Measurements from ENCODE around the gene RSAD2.

The RSAD2 gene

DNA sequence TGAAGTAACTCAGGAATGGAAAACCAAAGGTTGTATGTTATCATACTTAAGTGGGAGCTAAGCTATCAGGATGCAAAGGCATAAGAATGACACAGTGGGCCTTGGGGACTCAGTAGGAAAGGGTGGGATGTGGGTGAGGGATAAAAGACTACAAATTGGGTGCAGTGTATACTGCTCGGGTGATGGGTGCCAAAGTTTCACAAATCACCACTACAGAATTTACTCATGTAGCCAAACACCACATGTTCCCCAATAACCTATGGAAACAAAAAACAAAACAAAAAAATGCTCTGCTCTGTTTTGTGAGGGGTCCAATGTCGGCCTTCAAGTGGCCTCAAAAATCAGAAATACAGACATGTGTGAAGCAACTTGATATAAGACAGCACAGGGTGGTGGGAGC is 30.7 kb downstream of the RSAD2 start:
- H3K27me3 ChIP-seq (ENCODE audit: control insufficient read depth, insufficient read depth, low read length) = no peaks in the 10 kb centered on the region
- H3K4me3 ChIP-seq (ENCODE audit: low read depth, low read length) = no peak overlapping the region
- no peak overlapping the region for H3K9ac ChIP-seq (ENCODE audit: low read depth, low read length)
- no peaks in the 10 kb centered on the region for H3K36me3 ChIP-seq (ENCODE audit: control insufficient read depth, insufficient read depth, low read length)
- no peaks in the 10 kb centered on the region for H3K4me1 ChIP-seq (ENCODE audit: control insufficient read depth, insufficient read depth, low read length)
- H3K27ac ChIP-seq (ENCODE audit: low read depth, low read length) = no peak overlapping the region
- no peaks in the 10 kb centered on the region for H3K9me3 ChIP-seq (ENCODE audit: control insufficient read depth, insufficient read depth, low read length)

DNA sequence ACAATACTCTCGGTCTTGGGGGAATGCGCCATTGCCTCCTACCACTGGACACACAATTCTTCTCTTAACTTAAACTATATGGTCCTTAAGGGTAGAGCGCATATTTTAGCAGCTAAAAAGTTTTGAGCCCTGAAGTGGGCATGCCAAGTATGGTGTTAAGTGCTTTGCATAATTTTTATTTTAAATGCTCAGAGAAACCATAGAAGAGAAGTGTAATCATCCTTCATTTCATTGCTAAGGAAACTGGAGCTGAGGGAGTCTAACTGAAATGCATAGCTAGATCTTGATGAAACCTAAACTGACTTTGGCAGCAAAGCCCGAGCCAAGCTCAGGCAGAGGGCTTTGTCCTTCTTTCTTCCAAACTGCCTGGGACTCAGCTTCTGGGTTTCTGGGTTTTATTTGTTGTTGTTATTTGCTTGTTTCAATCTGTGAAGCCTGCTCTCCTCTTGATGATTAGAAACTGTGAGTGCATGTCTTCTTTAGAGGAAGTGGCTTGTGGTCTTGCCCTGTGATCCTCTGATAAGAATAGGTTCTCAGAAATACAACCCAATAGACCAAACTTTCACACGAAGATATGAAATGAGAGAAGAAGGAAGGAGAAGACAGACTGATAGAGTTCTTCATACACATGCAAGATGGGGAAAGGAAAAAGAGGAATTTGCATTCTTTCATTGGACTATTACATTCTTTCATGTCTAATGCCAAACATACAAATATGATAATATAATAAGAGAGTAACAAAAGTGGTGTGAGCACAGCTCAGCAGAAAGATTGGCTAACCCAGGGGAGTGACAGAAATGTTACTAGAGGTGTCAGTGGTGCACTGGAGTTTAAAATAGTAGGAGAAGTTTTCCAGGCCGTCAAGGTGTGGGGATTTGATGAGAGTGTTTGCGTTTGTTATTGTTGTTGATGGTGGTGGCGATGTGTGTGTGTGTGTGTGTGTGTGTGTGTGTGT is 32.1 kb downstream of the RSAD2 start:
- no peaks in the 10 kb centered on the region for H3K4me1 ChIP-seq (ENCODE audit: control insufficient read depth, insufficient read depth, low read length)
- H3K4me3 ChIP-seq (ENCODE audit: low read depth, low read length) = no peak overlapping the region
- H3K36me3 ChIP-seq (ENCODE audit: control insufficient read depth, insufficient read depth, low read length) = no peaks in the 10 kb centered on the region
- H3K27ac ChIP-seq (ENCODE audit: low read depth, low read length) = no peak overlapping the region
- H3K27me3 ChIP-seq (ENCODE audit: control insufficient read depth, insufficient read depth, low read length) = no peaks in the 10 kb centered on the region
- H3K9ac ChIP-seq (ENCODE audit: low read depth, low read length) = no peak overlapping the region
- H3K9me3 ChIP-seq (ENCODE audit: control insufficient read depth, insufficient read depth, low read length) = no peaks in the 10 kb centered on the region

DNA sequence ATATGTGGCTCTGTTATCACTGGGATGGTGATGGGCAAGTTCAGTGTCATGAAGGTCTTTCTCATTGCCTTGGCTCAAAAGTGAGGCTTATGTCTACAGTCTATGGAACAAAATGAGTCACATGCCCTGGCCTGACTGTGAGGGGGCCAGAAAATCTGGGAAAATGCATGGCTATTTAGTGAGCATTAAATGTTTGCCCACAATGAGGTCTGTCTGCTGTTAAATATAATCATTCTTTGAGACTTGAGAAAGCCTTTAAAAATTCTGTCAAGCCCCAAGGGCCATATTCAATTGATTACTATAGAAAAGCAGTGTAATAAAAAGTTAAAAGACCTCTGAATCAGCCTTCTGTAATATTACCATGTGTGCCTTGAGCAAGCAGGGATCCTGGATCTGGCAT is 34.1 kb downstream of the RSAD2 start:
- H3K36me3 ChIP-seq (ENCODE audit: control insufficient read depth, insufficient read depth, low read length) = no peaks in the 10 kb centered on the region
- no peaks in the 10 kb centered on the region for H3K9me3 ChIP-seq (ENCODE audit: control insufficient read depth, insufficient read depth, low read length)
- no peak overlapping the region for H3K27ac ChIP-seq (ENCODE audit: low read depth, low read length)
- H3K27me3 ChIP-seq (ENCODE audit: control insufficient read depth, insufficient read depth, low read length) = peaks cover 6% of the 10 kb centered on the region
- H3K4me1 ChIP-seq (ENCODE audit: control insufficient read depth, insufficient read depth, low read length) = peaks cover 10% of the 10 kb centered on the region; the same call in 1 of the 2 replicates
- no peak overlapping the region for H3K9ac ChIP-seq (ENCODE audit: low read depth, low read length)
- H3K4me3 ChIP-seq (ENCODE audit: low read depth, low read length) = no peak overlapping the region

DNA sequence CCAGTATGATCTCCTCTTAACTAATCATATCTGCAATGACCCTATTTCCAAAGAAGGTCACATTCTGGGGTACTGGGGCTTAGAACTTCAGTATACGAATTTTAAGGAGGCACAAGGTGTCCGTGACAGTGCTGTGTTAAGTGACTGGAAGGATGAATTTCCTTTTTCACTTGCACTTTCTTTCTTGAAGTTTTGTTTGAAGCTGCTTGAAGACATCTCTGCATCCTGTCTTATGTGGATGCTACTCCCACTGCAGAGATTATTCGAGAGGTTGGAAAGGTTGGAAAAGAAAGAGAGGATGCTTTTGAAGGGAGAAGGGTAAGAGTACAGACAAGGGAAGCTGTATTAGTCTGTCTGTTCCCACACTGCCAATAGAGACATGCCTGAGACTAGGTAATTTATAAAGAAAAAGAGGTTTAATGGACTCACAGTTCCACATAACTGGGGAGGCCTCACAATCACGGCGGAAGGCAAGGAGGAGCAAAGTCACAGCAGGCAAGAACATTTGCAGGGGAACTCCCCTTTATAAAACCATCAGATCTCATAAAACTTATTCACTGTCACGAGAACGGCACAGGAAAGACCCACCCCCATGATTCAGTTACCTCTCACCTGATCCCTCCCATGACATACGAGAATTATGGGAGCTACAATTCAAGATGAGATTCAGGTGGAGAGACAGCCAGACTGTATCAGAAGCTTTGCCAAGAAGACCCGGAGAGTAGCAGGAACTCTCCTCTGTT is 36.0 kb downstream of the RSAD2 start:
- no peak overlapping the region for H3K27ac ChIP-seq (ENCODE audit: low read depth, low read length)
- H3K4me1 ChIP-seq (ENCODE audit: control insufficient read depth, insufficient read depth, low read length) = peaks cover 10% of the 10 kb centered on the region; the same call in 1 of the 2 replicates
- no peak overlapping the region for H3K9ac ChIP-seq (ENCODE audit: low read depth, low read length)
- peaks cover 14% of the 10 kb centered on the region for H3K27me3 ChIP-seq (ENCODE audit: control insufficient read depth, insufficient read depth, low read length)
- H3K4me3 ChIP-seq (ENCODE audit: low read depth, low read length) = no peak overlapping the region
- no peaks in the 10 kb centered on the region for H3K36me3 ChIP-seq (ENCODE audit: control insufficient read depth, insufficient read depth, low read length)
- H3K9me3 ChIP-seq (ENCODE audit: control insufficient read depth, insufficient read depth, low read length) = no peaks in the 10 kb centered on the region

DNA sequence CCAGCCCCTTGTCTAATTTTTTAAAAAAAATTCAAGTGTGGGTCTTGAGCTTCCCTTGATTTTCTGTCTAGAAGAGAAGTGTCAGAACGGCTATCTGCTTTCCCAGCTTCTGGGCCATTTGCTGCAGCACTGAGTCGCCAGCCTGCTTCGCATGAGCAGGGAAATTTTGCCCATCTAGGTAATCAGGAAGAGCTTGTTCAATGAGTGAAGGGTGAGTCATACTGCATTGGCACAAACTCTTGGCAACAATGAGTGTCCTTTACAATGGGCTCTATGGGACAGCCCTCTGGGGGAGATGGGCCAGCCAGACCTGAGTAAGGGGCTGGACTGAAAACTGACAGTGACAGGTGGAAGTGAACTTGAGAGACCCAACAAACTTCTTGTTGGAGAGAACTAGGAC is 37.3 kb downstream of the RSAD2 start:
- Histone ChIP-seq H3K4me1 (ENCODE audit: control insufficient read depth, insufficient read depth, low read length) (peaks cover 10% of the 10 kb centered on the region; the same call in 1 of the 2 replicates), H3K9me3 (ENCODE audit: control insufficient read depth, insufficient read depth, low read length) (no peaks in the 10 kb centered on the region), H3K9ac (ENCODE audit: low read depth, low read length) (no peak overlapping the region), H3K36me3 (ENCODE audit: control insufficient read depth, insufficient read depth, low read length) (no peaks in the 10 kb centered on the region), H3K4me3 (ENCODE audit: low read depth, low read length) (no peak overlapping the region), H3K27me3 (ENCODE audit: control insufficient read depth, insufficient read depth, low read length) (peaks cover 14% of the 10 kb centered on the region), H3K27ac (ENCODE audit: low read depth, low read length) (peak overlapping the region; percentile 47)

DNA sequence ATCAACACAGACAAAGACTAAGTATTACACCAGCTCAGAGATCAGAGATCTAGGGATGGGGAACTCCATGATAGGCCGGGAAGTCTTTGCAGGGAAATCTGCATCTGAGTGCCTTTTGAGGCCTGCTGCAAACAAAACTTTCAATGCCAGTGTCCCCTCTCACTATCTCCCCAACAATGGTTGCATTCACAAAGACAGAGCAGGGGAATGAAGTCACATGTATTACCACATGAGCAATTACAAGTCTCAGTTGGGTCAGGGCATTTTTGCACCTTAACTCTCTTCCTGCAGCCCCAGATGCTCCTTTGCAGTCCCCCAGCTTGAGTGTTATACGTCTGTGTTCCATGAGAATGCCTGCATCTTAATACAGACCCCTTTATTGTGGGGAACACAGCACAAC is 37.8 kb downstream of the RSAD2 start:
- Histone ChIP-seq H3K27me3 (ENCODE audit: control insufficient read depth, insufficient read depth, low read length) (peaks cover 14% of the 10 kb centered on the region), H3K4me3 (ENCODE audit: low read depth, low read length) (no peak overlapping the region), H3K4me1 (ENCODE audit: control insufficient read depth, insufficient read depth, low read length) (peaks cover 10% of the 10 kb centered on the region), H3K36me3 (ENCODE audit: control insufficient read depth, insufficient read depth, low read length) (no peaks in the 10 kb centered on the region), H3K9ac (ENCODE audit: low read depth, low read length) (no peak overlapping the region), H3K9me3 (ENCODE audit: control insufficient read depth, insufficient read depth, low read length) (no peaks in the 10 kb centered on the region), H3K27ac (ENCODE audit: low read depth, low read length) (peak overlapping the region; percentile 47)

DNA sequence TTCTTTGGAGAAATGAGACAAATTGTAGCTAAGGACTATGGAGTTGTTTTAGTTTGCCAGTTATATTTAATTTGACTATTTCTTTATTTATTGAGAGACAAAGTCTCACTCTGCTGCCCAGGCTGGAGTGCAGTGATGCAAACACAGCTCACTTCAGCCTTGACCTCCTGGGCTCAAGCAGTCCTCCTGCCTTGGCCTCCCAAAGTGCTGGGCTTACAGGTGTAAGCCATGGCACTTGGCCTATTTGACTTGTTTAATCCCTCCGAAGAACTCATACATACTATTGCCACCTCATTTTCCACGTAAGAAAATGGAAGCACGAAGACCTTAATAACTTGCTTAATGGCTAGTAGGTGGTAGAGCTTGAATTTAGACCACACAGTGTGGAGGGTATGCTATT is 38.6 kb downstream of the RSAD2 start:
- no peak overlapping the region for H3K4me3 ChIP-seq (ENCODE audit: low read depth, low read length)
- no peak overlapping the region for H3K27ac ChIP-seq (ENCODE audit: low read depth, low read length)
- peaks cover 12% of the 10 kb centered on the region for H3K4me1 ChIP-seq (ENCODE audit: control insufficient read depth, insufficient read depth, low read length)
- H3K9ac ChIP-seq (ENCODE audit: low read depth, low read length) = no peak overlapping the region
- H3K9me3 ChIP-seq (ENCODE audit: control insufficient read depth, insufficient read depth, low read length) = no peaks in the 10 kb centered on the region
- no peaks in the 10 kb centered on the region for H3K36me3 ChIP-seq (ENCODE audit: control insufficient read depth, insufficient read depth, low read length)
- peaks cover 14% of the 10 kb centered on the region for H3K27me3 ChIP-seq (ENCODE audit: control insufficient read depth, insufficient read depth, low read length)

DNA sequence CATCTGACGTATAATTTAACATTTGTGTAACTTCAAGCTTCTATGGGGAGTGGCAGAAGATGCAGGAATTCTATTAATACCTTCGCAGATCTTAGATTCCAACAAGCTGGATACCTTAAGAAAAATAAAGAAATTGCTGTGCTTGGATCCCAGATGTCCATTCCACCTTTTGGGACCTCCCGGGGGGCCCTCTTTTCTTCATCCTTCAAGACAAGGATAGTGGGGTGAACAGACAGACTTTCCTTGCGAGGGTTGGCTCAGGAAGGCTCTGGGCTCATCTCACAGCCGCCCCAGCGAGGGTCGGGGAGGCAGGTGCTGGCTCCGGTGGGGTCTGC is 39.1 kb downstream of the RSAD2 start:
- Histone ChIP-seq H3K36me3 (ENCODE audit: control insufficient read depth, insufficient read depth, low read length) (no peaks in the 10 kb centered on the region), H3K27ac (ENCODE audit: low read depth, low read length) (no peak overlapping the region), H3K4me1 (ENCODE audit: control insufficient read depth, insufficient read depth, low read length) (peaks cover 12% of the 10 kb centered on the region), H3K9ac (ENCODE audit: low read depth, low read length) (peak overlapping the region; percentile 31; the same call in 1 of the 2 replicates), H3K4me3 (ENCODE audit: low read depth, low read length) (peak overlapping the region; percentile 67; the same call in 1 of the 2 replicates), H3K27me3 (ENCODE audit: control insufficient read depth, insufficient read depth, low read length) (peaks cover 14% of the 10 kb centered on the region), H3K9me3 (ENCODE audit: control insufficient read depth, insufficient read depth, low read length) (no peaks in the 10 kb centered on the region)

DNA sequence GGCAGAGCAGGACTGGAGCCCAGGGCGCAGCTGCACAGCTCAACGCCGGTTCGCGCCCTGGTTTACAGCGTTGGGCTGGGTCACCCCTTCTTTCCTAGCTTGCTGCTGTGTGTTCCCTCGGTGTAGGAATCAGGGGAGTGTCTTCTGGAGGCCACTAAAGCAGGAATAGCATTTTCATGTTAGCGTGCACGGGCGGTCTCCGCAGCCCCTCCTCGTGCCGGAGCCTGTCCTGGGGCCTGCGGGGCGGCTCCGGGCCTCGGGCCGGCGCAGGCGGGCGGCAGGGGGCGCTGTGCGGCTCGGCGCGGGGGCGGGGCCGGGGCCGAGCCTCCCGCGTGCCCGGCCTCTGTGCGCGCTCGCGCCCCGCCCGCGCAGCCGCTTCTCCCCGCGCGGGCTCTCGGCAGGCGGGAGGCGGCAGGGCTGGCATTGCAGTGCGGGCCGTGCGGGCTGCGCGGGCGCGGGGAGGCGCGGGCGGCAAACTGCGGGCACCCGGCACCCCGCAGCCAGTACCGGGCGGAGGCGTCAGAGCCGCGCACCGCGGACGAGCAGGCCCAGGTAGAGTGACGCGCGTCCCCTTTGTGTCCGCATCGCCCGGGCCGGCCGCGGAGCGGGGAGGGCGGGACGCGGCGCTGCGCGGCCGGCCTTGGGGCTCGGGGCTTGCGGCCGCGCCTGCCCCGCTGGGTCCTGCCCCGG is 39.6 kb downstream of the RSAD2 start, which contains the start of gene RNF144A:
RNF144A (plus strand) TSS at position 342 of the 690 bp plus-strand sequence. CDS start 79,515 bp downstream, outside the sequence.
- Histone ChIP-seq H3K27me3 (ENCODE audit: control insufficient read depth, insufficient read depth, low read length) (peaks cover 14% of the 10 kb centered on the region), H3K9ac (ENCODE audit: low read depth, low read length) (peak within 1 kb of the TSS; percentile 55; the same call in 1 of the 2 replicates), H3K4me1 (ENCODE audit: control insufficient read depth, insufficient read depth, low read length) (peaks cover 12% of the 10 kb centered on the region), H3K4me3 (ENCODE audit: low read depth, low read length) (peak within 1 kb of the TSS; percentile 67), H3K9me3 (ENCODE audit: control insufficient read depth, insufficient read depth, low read length) (no peaks in the 10 kb centered on the region), H3K27ac (ENCODE audit: low read depth, low read length) (no peak within 1 kb of the TSS), H3K36me3 (ENCODE audit: control insufficient read depth, insufficient read depth, low read length) (no peaks in the 10 kb centered on the region)

DNA sequence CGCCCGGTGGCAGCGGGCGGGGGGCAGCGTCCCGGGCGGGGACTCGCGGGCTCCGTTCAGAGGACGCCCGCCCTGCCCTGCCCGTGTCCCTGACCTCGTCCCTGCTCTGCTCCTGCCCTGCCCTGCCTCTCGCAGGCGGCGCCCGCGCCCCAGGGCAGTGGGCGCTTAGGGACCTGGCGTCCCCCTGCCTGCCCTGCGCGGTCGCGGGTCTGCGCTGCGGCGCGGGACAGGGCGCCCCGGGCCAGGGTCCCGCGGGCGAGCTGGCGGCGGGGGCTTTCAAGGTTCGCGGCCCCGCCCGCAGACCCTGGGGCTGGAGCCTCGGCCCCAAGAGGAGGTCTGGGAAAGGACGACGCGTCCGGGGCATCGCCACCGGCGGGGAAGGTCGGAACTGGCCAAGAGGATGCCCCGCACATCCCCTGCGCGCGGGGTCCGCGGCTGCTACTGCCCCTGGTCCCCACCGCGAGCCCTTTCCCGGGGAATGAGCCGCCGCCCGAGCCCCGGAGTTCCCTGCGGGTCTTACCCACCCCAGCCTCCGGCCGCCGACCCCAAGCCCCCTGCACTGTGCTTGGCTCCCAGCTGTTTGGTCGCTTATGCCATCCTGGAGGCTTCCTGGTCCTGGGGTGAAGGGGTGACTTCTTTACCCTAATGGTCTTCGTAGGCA is 40.3 kb downstream of the RSAD2 start:
- no peaks in the 10 kb centered on the region for H3K9me3 ChIP-seq (ENCODE audit: control insufficient read depth, insufficient read depth, low read length)
- peaks cover 14% of the 10 kb centered on the region for H3K27me3 ChIP-seq (ENCODE audit: control insufficient read depth, insufficient read depth, low read length)
- peak overlapping the region; percentile 67 for H3K4me3 ChIP-seq (ENCODE audit: low read depth, low read length)
- peak overlapping the region; percentile 36; the same call in 1 of the 2 replicates for H3K9ac ChIP-seq (ENCODE audit: low read depth, low read length)
- H3K27ac ChIP-seq (ENCODE audit: low read depth, low read length) = no peak overlapping the region
- H3K4me1 ChIP-seq (ENCODE audit: control insufficient read depth, insufficient read depth, low read length) = peaks cover 12% of the 10 kb centered on the region
- H3K36me3 ChIP-seq (ENCODE audit: control insufficient read depth, insufficient read depth, low read length) = no peaks in the 10 kb centered on the region

All from HUES48 (cell line).